Mesothelial cell of epicardium (in vitro differentiated cells): ENCODE measurements around the gene ARHGAP22. TPM values are rescaled to one million over a fixed set of nuclear protein-coding genes. Genes with fewer than 3 reads are reported as not detected.

ENCODE experiments used
- DNase-seq, 2 experiments: peaks; one replicate each; pipeline ENCODE4 v3.0.0; 2021; ENCODE audit warnings: low spot score in 2 of 2; ENCODE audit not compliant: unreplicated experiment in 2 of 2
- H3K27ac Mint-ChIP-seq: 2 replicates; pipeline ENCODE4 v1.8.0; 2021; ENCODE audit warnings: mixed read lengths
- H3K27me3 Mint-ChIP-seq: 2 replicates; pipeline ENCODE4 v1.8.0; 2021; ENCODE audit warnings: low read depth, mixed read lengths
- H3K36me3 Mint-ChIP-seq: 2 replicates; pipeline ENCODE4 v1.8.0; 2021; ENCODE audit warnings: mixed read lengths
- H3K4me1 Mint-ChIP-seq: 2 replicates; pipeline ENCODE4 v1.8.0; 2021; ENCODE audit warnings: mixed read lengths
- H3K4me3 Mint-ChIP-seq: 2 replicates; pipeline ENCODE4 v1.8.0; 2021; ENCODE audit warnings: mild to moderate bottlenecking, moderate library complexity, mixed read lengths
- H3K9me3 Mint-ChIP-seq: 2 replicates; pipeline ENCODE4 v1.8.0; 2021; ENCODE audit warnings: mixed read lengths
- total RNA-seq: library from RNA; stranded (reverse); gene quantifications from 3 replicates; pipeline ENCODE4 v1.2.1, GENCODE V29; 2021
- TF ChIP-seq, protein P1 (sequence below): fragments of 200-600 bp; sonication (generic); IDR thresholded peaks from one replicate; pipeline ENCODE4 v1.5.0; 2021; ENCODE audit warnings: antibody characterized with exemption; ENCODE audit not compliant: unreplicated experiment

ARHGAP22 gene
- total RNA-seq, 1 donor from 2014 or later, result 2.9 TPM

GRCh38 chr10:48525113-48525512 lies 79.8 kb downstream of the ARHGAP22 start:
- DNase-seq, result no peak
- Mint-ChIP-seq H3K36me3 (no peaks in the 10 kb centered on the region), H3K27me3 (peaks cover 38% of the 10 kb centered on the region), H3K27ac (no peak overlapping the region), H3K4me3 (peak overlapping the region; percentile 48), H3K4me1 (peaks cover 22% of the 10 kb centered on the region), H3K9me3 (no peaks in the 10 kb centered on the region)
- TF ChIP-seq, protein P1, sequence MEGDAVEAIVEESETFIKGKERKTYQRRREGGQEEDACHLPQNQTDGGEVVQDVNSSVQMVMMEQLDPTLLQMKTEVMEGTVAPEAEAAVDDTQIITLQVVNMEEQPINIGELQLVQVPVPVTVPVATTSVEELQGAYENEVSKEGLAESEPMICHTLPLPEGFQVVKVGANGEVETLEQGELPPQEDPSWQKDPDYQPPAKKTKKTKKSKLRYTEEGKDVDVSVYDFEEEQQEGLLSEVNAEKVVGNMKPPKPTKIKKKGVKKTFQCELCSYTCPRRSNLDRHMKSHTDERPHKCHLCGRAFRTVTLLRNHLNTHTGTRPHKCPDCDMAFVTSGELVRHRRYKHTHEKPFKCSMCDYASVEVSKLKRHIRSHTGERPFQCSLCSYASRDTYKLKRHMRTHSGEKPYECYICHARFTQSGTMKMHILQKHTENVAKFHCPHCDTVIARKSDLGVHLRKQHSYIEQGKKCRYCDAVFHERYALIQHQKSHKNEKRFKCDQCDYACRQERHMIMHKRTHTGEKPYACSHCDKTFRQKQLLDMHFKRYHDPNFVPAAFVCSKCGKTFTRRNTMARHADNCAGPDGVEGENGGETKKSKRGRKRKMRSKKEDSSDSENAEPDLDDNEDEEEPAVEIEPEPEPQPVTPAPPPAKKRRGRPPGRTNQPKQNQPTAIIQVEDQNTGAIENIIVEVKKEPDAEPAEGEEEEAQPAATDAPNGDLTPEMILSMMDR, result no peak

DNA sequence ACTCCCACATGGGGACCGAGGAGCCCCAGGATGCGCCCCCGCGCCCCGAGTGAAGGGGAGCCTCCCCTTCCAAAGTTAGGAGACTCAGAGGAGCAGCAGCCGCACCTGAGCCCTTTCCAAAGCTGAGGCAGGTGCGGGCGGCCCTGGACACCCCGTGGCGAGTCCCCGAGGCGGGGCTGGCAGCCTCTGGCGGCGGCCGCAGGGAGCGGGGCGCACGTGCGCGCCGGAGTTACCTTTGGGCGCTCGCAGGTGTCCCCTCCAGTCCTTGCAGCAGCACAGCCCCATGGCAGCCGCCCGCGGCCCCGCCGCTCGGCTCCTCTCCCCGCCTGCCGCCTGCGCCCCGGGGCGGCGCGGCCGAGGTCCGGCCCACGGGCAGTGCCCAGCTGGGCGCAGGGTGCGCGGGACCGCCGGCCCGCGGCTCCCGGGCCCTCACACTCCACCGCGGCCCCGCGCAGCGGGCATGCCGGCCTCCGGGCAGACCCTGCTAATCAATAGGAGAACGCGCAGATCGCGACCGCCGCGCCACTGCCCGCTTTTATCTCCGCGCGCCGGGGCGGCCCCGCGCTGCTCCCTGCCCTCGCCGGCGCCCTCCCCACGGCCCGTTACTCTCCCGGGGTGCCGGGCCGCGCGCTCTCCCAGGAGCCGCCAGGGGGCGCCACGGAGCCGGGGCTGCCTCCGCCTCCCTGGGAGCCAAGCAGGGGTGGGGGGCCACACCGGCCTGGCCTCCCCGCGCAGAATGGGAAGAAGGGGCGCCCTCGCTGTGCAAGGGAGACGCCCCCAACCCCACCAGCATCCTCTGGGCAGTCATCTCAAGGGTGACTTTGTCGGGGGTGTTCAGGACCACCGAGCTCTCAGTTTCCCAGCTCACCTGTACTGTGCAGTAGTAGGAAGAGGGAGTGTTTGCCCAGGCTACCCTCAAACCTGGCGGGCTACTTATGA lies 80.8 kb downstream of the ARHGAP22 start:
- no peak overlapping the region for H3K27ac Mint-ChIP-seq
- no peaks in the 10 kb centered on the region for H3K9me3 Mint-ChIP-seq
- peak in 1 of 2 experiments; percentile 50 for DNase-seq
- H3K36me3 Mint-ChIP-seq, result no peaks in the 10 kb centered on the region
- peak overlapping the region; percentile 48 for H3K4me3 Mint-ChIP-seq
- H3K27me3 Mint-ChIP-seq, result peaks cover 39% of the 10 kb centered on the region
- peaks cover 22% of the 10 kb centered on the region for H3K4me1 Mint-ChIP-seq
- TF ChIP-seq, protein P1, result peak; percentile 50

GRCh38 chr10:48523212-48523819 lies 81.6 kb downstream of the ARHGAP22 start:
- Mint-ChIP-seq H3K27me3 (peaks cover 37% of the 10 kb centered on the region), H3K4me1 (peaks cover 22% of the 10 kb centered on the region), H3K9me3 (no peaks in the 10 kb centered on the region), H3K27ac (peak overlapping the region; percentile 62), H3K36me3 (no peaks in the 10 kb centered on the region), H3K4me3 (peak overlapping the region; percentile 73)
- TF ChIP-seq, protein P1, result no peak
- DNase-seq, result peak; percentile 53 to 80

DNA sequence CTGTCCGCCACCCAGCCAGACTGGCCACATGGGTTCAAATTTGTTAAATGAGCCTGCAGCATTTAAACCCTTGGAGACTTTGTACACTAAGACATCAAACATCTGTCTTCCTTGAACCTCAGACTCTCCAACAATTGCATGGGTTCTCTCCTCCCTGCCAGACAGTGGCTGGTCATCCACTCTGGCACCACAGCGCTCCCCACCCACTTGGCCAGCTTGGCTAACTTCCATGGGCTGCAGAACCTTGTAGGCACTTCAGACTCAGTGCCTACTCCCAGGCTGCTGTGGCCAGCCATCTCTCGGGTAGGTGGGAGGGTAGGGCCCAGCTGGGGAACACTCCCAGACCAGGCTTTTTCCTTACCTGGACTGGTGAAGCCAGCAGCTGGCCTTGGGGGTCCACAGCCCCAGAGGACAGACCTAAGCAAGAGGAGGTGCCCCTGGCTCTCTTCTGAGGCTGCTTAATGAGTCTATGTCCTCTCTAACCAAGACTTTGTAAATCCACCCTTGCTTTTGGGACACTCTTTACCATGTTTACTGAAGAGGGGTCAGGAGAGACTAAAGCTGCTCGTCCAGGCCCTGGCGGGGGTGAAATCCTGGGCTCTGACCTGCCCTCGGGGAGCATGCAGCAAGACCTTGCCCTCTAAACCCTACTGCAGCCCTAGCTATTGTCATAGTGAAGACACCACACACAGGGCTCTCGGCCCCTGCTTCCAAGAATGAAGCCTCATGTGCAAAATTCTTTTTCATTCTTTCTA lies 82.7 kb downstream of the ARHGAP22 start:
- Mint-ChIP-seq H3K27ac (no peak overlapping the region), H3K4me3 (peak overlapping the region; percentile 73), H3K27me3 (peaks cover 36% of the 10 kb centered on the region), H3K4me1 (peaks cover 22% of the 10 kb centered on the region), H3K9me3 (no peaks in the 10 kb centered on the region), H3K36me3 (no peaks in the 10 kb centered on the region)
- TF ChIP-seq, protein P1, result no peak
- DNase-seq, result no peak

DNA sequence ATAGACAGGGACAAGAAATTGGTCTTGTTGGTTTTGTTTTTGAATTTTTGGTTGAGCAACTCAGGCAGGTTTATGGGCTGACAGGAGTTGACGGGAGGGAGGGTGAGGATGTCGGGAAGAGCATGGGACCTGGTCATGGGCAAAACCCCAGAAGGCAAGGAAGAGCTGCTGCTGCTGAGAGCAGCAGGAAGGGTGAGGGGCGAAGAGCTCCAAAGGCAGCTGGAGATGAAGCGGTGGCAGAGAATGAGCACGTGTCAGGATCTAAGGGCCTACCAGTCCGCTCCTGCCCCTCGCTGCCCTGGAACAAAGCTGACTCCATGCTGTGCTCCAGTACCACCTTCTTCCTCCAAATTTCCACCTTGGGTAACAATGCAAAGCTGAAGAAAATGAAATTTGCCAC lies 84.3 kb downstream of the ARHGAP22 start:
- no peak for DNase-seq
- Mint-ChIP-seq H3K4me1 (peaks cover 13% of the 10 kb centered on the region), H3K27me3 (peaks cover 34% of the 10 kb centered on the region), H3K4me3 (no peak overlapping the region), H3K9me3 (peaks cover 8% of the 10 kb centered on the region), H3K36me3 (no peaks in the 10 kb centered on the region), H3K27ac (no peak overlapping the region)
- TF ChIP-seq, protein P1, result no peak
